ACC112 (cell line): Measurements from ENCODE around the gene LPCAT1.
"Not testable (repeated sequence)": the region's sequence is repeated elsewhere in the genome, so short reads cannot be mapped to it uniquely, and the experiment has no call there.

Source experiments
- H2AFZ ChIP-seq: fragments of 200-600 bp; sonication (generic); one replicate; pipeline ENCODE4 v1.6.0; 2017; ENCODE audit warnings: antibody characterized with exemption, low read length; ENCODE audit not compliant: unreplicated experiment
- H3K27ac ChIP-seq: fragments of 200-600 bp; sonication (generic); 2 replicates; pipeline ENCODE4 v1.5.1; 2014; ENCODE audit warnings: low read depth, mild to moderate bottlenecking, antibody characterized with exemption, low read length, moderate library complexity
- H3K27me3 ChIP-seq: fragments of 200-600 bp; sonication (generic); 2 replicates; pipeline ENCODE4 v1.6.1; 2014; ENCODE audit warnings: mild to moderate bottlenecking, antibody characterized with exemption, low read length, moderate library complexity, mixed read lengths; ENCODE audit not compliant: insufficient read depth
- H3K36me3 ChIP-seq: fragments of 200-600 bp; sonication (generic); 2 replicates; pipeline ENCODE4 v1.6.1; 2016; ENCODE audit warnings: mild to moderate bottlenecking, antibody characterized with exemption, low read length, moderate library complexity, mixed read lengths; ENCODE audit not compliant: insufficient read depth
- H3K4me1 ChIP-seq: fragments of 200-600 bp; sonication (generic); one replicate; pipeline ENCODE4 v1.6.1; 2016; ENCODE audit warnings: low read length, mixed read lengths; ENCODE audit not compliant: insufficient read depth, unreplicated experiment, control insufficient read depth
- H3K4me3 ChIP-seq: fragments of 200-600 bp; sonication (generic); 2 replicates; pipeline ENCODE4 v1.5.1; 2014; ENCODE audit warnings: mild to moderate bottlenecking, low read depth, low read length
- H3K79me2 ChIP-seq: fragments of 200-600 bp; sonication (generic); one replicate; pipeline ENCODE4 v1.6.0; 2016; ENCODE audit warnings: low read length; ENCODE audit not compliant: control insufficient read depth, unreplicated experiment, insufficient read depth

LPCAT1 gene

DNA sequence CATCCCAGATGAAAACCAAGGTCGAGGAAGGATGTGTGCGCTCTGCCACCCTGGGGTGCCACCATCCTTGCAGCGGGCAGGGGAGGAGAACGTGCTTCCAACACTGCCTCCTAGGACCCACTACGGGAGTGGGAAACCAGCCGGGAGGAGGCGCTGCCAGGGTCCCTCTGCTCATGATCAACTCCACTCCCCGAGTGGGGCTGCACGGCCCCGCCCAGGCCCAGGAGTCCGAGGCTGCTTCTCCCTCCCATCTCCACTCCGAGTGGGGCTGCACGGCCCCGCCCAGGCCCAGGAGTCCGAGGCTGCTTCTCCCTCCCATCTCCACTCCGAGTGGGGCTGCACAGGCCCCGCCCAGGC is 48.2 kb downstream of the LPCAT1 start:
- not testable (repeated sequence) for H3K4me1 ChIP-seq, H3K27me3 ChIP-seq, H3K36me3 ChIP-seq, H3K4me3 ChIP-seq, H2AFZ ChIP-seq, H3K27ac ChIP-seq, H3K79me2 ChIP-seq

DNA sequence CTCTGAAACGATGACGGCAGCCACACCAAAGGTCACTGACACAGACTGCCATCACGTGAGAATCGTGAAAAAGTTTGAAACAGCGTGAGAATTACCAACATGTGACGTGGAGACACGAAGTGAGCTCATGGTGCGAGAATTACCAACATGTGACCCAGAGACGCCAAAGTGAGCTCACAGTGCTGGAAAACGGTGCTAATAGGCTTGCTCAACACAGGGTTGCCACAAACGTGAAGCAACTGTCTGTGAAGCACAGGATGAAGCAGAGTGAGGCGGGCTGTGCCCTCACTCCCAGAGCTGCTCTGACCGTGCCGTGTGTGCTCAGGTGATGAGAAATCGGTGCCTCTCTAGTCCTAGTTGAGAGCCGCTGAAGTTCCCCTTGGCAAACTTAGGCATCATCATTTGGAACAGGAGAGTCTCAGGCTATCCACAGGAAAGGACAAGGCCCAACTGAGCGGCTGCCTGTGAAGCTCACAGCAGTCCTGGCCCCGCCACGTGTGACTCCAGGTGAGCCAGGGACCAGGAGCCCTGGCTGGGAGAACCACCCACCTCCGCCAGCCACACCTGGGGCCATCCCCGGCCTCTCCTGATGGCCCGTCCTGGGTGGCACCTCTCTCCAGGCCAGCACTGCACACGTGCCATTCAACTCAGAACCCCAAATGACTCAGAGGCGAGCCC is 48.8 kb downstream of the LPCAT1 start:
- Histone ChIP-seq H2AFZ (no peak overlapping the region), H3K27me3 (no peaks in the 10 kb centered on the region), H3K27ac (no peak overlapping the region), H3K4me1 (peaks cover 9% of the 10 kb centered on the region), H3K4me3 (no peak overlapping the region), H3K79me2 (no peaks in the 10 kb centered on the region), H3K36me3 (peaks cover 9% of the 10 kb centered on the region; the same call in 1 of the 2 replicates)

DNA sequence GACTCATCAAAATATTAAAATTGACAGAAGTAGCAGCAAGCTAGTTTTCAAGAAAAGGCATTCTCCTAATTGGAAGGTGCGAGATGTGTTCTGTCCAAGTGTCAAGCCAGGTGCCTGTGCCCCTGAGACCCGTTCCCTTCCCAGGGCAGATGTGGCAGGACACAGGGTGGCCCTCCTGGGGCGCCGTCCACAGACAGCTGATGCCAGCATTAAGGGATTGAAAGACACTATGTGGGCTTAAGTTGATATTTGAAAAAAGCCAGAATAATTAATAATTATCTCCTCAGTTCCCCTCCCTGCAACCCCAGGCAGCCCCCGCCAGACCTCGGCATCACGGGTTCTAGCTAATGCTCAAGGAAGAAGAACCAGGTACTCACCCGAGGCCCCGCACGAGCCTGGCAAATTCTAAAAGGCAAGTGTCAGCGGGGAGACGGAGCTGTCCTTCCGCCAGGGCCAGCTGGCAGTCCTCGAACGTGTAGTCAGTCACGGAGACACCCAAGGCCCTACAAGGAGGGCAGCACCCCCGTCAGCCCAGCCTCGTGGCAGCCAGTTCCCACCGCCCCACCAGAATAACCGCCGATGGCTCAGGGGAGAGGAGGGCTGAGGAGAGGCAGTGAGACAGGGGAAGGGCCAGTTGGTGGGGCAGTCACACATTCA is 49.4 kb downstream of the LPCAT1 start:
- H3K36me3 ChIP-seq, result peaks cover 9% of the 10 kb centered on the region; the same call in 1 of the 2 replicates
- peaks cover 5% of the 10 kb centered on the region for H3K4me1 ChIP-seq
- no peaks in the 10 kb centered on the region for H3K79me2 ChIP-seq
- no peak overlapping the region for H2AFZ ChIP-seq
- H3K4me3 ChIP-seq, result no peak overlapping the region
- H3K27me3 ChIP-seq, result no peaks in the 10 kb centered on the region
- H3K27ac ChIP-seq, result no peak overlapping the region

DNA sequence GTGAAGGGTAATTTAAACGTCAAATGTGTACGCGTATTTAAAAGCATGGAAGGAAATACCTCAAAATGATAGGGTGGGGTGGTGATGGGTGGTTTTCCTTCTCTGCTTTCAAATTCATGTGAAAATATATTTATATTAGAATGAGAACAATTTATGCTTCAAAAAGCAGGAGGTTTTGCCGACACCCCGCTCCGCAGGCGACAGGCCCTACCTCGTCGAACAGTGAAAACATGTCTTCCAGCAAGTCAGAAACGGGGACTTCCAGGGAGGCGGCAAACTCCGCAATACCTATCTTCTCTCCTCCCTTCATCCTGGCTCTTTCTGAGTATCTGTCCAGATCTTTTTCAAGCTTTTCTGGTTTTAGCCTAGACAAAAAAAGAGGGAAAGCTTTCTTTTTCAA is 50.0 kb downstream of the LPCAT1 start:
- Histone ChIP-seq H2AFZ (no peak overlapping the region), H3K27me3 (no peaks in the 10 kb centered on the region), H3K4me3 (no peak overlapping the region), H3K36me3 (peaks cover 10% of the 10 kb centered on the region; the same call in 1 of the 2 replicates), H3K27ac (no peak overlapping the region), H3K79me2 (no peaks in the 10 kb centered on the region), H3K4me1 (peaks cover 5% of the 10 kb centered on the region)

DNA sequence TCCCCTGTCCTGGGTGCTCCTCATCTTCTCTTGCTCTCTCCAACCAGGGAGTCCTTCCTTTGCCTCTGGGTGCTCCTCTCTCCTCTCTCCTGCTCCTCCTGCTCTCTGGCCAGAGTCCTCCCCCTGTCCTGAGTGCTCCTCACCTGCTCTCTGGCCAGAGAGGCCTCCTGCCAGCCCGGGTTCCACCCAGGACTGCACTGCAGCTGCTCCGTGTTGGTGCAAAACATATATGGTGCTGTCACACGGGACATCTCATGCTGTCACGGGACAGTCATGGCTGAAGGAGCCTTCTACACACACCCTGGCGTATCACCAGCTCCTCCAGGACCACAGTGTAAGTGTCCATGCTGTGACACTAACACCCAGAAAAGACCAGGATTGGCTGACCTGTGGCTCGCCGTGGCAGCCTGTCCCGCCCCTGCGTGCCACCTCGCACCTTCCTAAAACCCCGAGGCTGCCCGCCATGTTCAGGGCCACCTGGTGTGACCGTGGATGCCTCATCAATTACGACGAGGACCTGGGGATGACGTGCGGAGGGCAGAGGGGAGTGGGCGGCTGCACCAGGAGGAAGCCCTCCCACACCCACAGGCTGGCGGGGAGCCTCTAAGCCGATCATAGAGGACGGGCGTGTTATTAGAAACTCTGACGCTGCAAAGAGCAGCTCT is 50.7 kb downstream of the LPCAT1 start:
- Histone ChIP-seq H3K36me3 (peaks cover 11% of the 10 kb centered on the region; the same call in 1 of the 2 replicates), H3K79me2 (no peaks in the 10 kb centered on the region), H2AFZ (no peak overlapping the region), H3K4me3 (no peak overlapping the region), H3K4me1 (peaks cover 5% of the 10 kb centered on the region), H3K27me3 (no peaks in the 10 kb centered on the region), H3K27ac (no peak overlapping the region)

DNA sequence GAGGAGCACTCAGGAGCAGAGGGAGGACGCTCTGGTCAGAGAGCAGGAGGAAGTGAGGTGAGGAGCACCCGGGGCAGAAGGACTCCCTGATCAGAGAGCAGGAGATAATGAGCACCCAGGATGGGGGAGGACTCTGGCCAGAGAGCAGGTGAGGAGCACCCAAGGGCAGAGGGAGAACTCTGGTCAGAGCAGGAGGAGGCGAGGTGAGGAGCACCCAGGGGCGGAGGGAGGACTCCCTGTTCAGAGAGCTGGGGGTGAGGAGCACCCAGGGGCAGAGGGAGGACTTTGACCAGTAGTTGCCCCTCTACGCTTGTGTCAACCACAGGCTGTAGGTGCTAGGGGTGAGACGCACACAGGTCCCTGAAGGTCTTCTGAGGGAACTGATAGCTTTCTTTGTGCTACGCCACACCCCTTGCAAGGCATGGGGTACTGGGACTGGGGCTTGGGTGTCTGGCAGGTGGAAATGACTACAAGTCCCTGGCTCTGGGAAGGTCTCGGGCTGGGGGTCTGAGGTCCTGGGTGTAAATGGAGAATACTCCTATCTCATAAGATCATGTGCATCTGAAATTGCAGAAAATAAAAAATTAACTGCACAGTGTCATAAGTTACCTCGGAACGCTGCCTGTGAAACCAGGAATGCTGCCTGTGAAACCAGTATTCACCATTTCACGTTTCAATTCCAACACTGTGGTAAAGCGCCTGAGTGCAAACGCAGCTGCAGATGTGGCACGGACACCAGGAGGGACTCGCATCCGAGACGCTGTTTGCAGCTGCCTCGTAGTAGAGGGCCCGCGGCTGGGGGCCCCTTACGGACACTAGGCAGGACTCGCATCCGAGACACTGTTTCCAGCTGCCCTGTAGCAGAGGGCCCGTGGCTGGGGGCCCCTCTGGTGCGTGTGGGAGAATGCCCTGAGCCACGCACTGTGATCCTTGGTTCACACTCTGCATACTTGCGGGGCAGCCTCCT is 51.5 kb downstream of the LPCAT1 start:
- H3K27me3 ChIP-seq, result no peaks in the 10 kb centered on the region

DNA sequence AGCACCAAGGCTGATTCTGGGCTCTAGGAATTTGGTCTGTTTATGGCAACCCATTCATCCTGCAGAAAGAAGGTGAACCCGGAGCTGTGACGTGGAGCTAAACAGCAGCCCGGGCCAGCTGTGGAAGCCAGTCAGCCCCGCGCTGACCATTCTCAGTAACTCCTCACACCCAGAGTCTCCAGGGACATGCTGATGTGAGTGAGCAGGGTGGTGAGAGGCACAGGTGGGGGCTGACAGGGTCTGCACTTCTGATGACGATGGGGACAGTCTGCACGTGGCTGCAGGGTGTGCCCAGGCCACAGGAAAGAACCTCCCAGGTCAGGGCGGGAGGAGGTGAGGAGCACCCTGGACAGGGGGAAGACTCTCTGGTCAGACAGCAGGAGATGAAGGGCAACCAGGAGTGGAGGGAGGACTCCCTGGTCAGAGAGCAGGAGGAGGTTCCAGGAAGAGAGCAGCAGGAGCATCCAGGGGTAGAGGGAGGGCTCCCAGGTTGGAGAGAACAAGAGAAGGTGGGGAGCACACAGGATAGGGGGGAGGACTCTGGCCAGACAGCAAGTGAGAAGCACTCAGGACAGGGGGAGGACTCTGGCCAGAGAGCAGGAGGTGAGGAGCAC is 52.4 kb downstream of the LPCAT1 start:
- no peaks in the 10 kb centered on the region for H3K27me3 ChIP-seq
- H3K79me2 ChIP-seq, result no peaks in the 10 kb centered on the region
- H3K4me3 ChIP-seq, result no peak overlapping the region
- no peak overlapping the region for H2AFZ ChIP-seq
- peaks cover 14% of the 10 kb centered on the region; the same call in 1 of the 2 replicates for H3K36me3 ChIP-seq
- peaks cover 5% of the 10 kb centered on the region for H3K4me1 ChIP-seq
- no peak overlapping the region for H3K27ac ChIP-seq

More for the DNA sequence above, 51.5 kb downstream of the LPCAT1 start:
- Histone ChIP-seq H3K79me2 (no peaks in the 10 kb centered on the region), H2AFZ (no peak overlapping the region), H3K36me3 (peaks cover 11% of the 10 kb centered on the region; the same call in 1 of the 2 replicates), H3K4me1 (peaks cover 5% of the 10 kb centered on the region), H3K27ac (no peak overlapping the region), H3K4me3 (no peak overlapping the region)

DNA sequence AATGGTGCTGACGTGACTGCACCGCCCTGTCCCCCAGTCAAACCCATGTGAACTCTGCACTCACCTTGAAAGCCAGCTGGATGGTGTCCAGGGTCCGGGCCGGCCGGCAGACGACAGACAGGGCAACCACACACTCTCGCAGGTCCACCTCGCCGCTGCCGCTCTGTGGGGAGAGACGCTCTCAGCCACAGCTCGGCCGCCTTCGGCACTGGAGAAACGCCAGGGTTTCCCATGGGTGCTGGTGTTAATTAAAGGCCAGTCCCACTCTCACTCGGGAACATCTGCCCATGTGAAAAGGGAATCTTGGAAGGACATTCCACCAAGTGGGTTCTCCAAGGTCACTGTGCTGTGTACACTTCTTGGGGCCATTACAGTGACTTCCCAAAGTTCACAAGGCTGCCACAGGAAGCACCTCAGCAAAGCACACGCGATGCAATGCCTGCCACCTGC is 53.0 kb downstream of the LPCAT1 start:
- Histone ChIP-seq H3K4me1 (peaks cover 5% of the 10 kb centered on the region), H3K79me2 (no peaks in the 10 kb centered on the region), H3K27me3 (no peaks in the 10 kb centered on the region), H2AFZ (no peak overlapping the region), H3K36me3 (peaks cover 14% of the 10 kb centered on the region; the same call in 1 of the 2 replicates), H3K4me3 (no peak overlapping the region), H3K27ac (peak overlapping the region; percentile 78; the same call in 1 of the 2 replicates)

DNA sequence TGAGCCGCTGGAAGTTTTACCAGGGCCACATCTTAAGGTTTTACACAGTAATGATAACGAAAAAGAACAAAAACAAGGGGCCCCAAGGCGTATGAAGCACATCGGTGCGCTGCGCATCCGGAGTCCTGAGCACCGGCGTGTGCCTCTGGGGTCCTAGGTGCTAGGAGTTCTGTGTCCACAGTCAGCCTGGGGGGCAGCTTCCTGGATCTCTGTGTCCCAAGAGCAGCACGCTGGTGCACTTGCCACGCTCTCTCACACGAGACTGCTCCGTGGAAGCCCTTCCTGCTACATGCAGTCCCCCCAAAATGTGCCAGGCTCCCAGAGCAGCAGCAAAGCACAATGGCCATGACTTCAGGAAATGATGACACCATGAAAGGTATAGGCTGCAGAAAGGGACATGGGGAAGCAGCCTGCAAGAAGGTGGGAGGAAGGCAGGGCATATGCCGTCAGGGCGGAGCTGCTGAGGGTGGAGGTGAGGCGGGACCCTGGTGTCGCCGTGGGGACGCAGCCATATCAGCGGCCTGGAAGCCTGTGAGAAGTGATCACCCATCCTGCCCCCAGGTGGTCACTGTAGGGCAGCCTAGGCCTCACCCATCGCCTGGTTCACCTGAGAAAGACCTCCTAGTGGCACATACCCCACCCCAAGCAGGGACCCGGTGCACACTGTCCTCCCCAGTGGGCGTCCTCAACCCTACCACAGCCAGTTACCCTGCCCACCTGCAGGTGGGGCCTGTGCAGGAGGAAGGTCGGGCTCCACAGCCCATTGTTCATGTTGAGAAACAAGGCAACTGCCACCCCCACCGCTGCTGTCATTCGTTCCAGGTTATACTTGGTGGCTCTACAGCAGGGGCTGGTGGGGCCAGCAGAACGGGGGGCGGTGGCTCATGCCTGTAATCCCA is 54.9 kb downstream of the LPCAT1 start:
- Histone ChIP-seq H3K79me2 (no peaks in the 10 kb centered on the region), H3K36me3 (peaks cover 20% of the 10 kb centered on the region; the same call in 1 of the 2 replicates), H3K27ac (peak overlapping the region; percentile 78; the same call in 1 of the 2 replicates), H3K4me3 (no peak overlapping the region), H3K27me3 (no peaks in the 10 kb centered on the region), H2AFZ (no peak overlapping the region), H3K4me1 (peaks cover 5% of the 10 kb centered on the region)
